OCI-LY3 (cell line): ENCODE results near the gene SMIM14.
"Not testable (repeated sequence)": the region's sequence is repeated elsewhere in the genome, so short reads cannot be mapped to it uniquely, and the experiment has no call there.

Experiments used
- H2AFZ ChIP-seq: fragments of 200-600, 300-600 bp; shearing (Covaris generic); 2 replicates; pipeline ENCODE4 v1.6.0; 2014; ENCODE audit warnings: antibody characterized with exemption, low read depth, low read length
- H3K27ac ChIP-seq: fragments of 200-600, 300-600 bp; sonication (generic); 2 replicates; pipeline ENCODE4 v1.5.1; 2014; ENCODE audit warnings: mild to moderate bottlenecking, low read length, moderate library complexity, mixed read lengths
- H3K27me3 ChIP-seq: fragments of 200-600, 300-600 bp; sonication (generic); 2 replicates; pipeline ENCODE4 v1.6.1; 2014; ENCODE audit warnings: low read depth, low read length, mixed read lengths
- H3K36me3 ChIP-seq: fragments of 200-600, 300-600 bp; sonication (generic); replicated peaks from 2 replicates; pipeline ENCODE3; 2014; ENCODE audit warnings: low read depth, low read length, mixed read lengths
- H3K4me1 ChIP-seq: fragments of 300-600, 200-600 bp; sonication (generic); 2 replicates; pipeline ENCODE4 v1.6.1; 2014; ENCODE audit warnings: low read length, mixed read lengths
- H3K4me2 ChIP-seq: fragments of 200-600, 300-600 bp; sonication (generic); 2 replicates; pipeline ENCODE4 v1.6.1; 2014; ENCODE audit warnings: low read length, mixed read lengths
- H3K4me3 ChIP-seq: fragments of 300-600, 200-600 bp; sonication (generic); 2 replicates; pipeline ENCODE4 v1.5.1; 2014; ENCODE audit warnings: antibody characterized with exemption, mild to moderate bottlenecking, low read length, moderate library complexity
- H3K79me2 ChIP-seq: fragments of 300-600, 200-600 bp; shearing (Covaris generic); 2 replicates; pipeline ENCODE4 v1.6.1; 2014; ENCODE audit warnings: mild to moderate bottlenecking, low read length, mixed read lengths
- H3K9ac ChIP-seq: fragments of 300-600, 200-600 bp; shearing (Covaris generic); 2 replicates; pipeline ENCODE4 v1.6.0; 2014; ENCODE audit warnings: mild to moderate bottlenecking, low read length, moderate library complexity
- H3K9me3 ChIP-seq: fragments of 200-600, 300-600 bp; shearing (Covaris generic); 2 replicates; pipeline ENCODE4 v1.6.1; 2014; ENCODE audit warnings: low read length, mixed read lengths; ENCODE audit not compliant: insufficient read depth
- H4K20me1 ChIP-seq: fragments of 200-600, 300-600 bp; sonication (generic); 2 replicates; pipeline ENCODE4 v1.6.1; 2016; ENCODE audit warnings: low read length, mixed read lengths; ENCODE audit not compliant: insufficient read depth
- EZH2phosphoT487 ChIP-seq: fragments of 200-600 bp; shearing (Covaris generic); IDR thresholded peaks from 2 replicates; pipeline ENCODE4 v1.6.1; 2018; ENCODE audit warnings: antibody characterized with exemption, mixed run types, low read depth
- TF ChIP-seq, protein P1 (sequence below): fragments of 200-600, 300-600 bp; sonication (generic); IDR thresholded peaks from 2 replicates; pipeline ENCODE4 v1.5.1; 2014; ENCODE audit warnings: antibody characterized with exemption, low read length, low read depth

The SMIM14 gene

DNA sequence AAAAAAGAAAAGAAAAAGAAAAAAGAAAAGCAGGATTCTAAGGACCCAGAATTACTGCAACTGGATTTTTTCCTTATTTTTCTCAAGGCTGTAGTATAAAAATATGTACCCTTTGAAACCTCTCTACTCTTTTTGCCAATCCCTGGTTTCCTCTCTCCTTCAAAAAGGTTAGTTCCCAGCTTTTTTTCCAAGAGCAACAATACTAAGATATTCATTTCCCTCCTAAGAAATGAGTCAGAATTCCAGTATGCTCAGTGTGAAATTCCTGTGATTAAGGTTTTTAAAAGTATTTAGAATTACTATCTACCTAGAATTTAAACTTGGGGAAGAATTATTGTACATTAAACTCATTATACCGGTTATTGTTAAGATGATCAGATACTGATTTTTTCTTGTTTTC is 22.0 kb downstream of the SMIM14 start:
- TF ChIP-seq EZH2phosphoT487: no peak
- TF ChIP-seq, protein P1, sequence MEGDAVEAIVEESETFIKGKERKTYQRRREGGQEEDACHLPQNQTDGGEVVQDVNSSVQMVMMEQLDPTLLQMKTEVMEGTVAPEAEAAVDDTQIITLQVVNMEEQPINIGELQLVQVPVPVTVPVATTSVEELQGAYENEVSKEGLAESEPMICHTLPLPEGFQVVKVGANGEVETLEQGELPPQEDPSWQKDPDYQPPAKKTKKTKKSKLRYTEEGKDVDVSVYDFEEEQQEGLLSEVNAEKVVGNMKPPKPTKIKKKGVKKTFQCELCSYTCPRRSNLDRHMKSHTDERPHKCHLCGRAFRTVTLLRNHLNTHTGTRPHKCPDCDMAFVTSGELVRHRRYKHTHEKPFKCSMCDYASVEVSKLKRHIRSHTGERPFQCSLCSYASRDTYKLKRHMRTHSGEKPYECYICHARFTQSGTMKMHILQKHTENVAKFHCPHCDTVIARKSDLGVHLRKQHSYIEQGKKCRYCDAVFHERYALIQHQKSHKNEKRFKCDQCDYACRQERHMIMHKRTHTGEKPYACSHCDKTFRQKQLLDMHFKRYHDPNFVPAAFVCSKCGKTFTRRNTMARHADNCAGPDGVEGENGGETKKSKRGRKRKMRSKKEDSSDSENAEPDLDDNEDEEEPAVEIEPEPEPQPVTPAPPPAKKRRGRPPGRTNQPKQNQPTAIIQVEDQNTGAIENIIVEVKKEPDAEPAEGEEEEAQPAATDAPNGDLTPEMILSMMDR: no peak
- Histone ChIP-seq H2AFZ (no peak overlapping the region), H3K9ac (no peak overlapping the region), H3K79me2 (no peaks in the 10 kb centered on the region), H3K27me3 (no peaks in the 10 kb centered on the region), H3K36me3 (no peaks in the 10 kb centered on the region), H3K9me3 (no peaks in the 10 kb centered on the region), H4K20me1 (no peaks in the 10 kb centered on the region), H3K4me2 (no peak overlapping the region), H3K4me1 (peaks cover 49% of the 10 kb centered on the region), H3K27ac (no peak overlapping the region), H3K4me3 (no peak overlapping the region)

DNA sequence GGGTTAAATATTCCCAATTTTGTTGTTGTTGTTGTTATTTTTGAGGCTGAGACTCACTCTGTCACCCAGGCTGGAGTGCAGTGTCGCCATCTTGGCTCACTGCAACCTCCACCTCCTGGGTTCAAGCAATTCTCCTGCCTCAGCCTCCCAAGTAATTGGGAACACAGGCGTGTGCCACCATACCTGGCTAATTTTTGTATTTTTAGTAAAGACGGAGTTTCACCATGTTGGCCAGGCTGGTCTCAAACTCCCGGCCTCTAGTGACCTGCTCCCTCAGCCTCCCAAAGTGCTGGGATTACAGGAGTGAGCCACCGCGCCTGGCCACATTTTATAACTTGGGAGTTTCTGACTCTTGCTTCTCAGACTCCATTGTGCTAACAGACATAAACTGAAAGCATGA is 22.6 kb downstream of the SMIM14 start:
- not testable (repeated sequence) for H3K4me3 ChIP-seq, H3K27ac ChIP-seq, H3K9ac ChIP-seq, H4K20me1 ChIP-seq, H3K4me2 ChIP-seq, H3K79me2 ChIP-seq, H3K27me3 ChIP-seq, H3K9me3 ChIP-seq, H2AFZ ChIP-seq, H3K36me3 ChIP-seq
- peaks cover 50% of the 10 kb centered on the region for H3K4me1 ChIP-seq

GRCh38 chr4:39614487-39615162 is 24.0 kb downstream of the SMIM14 start:
- no peak for TF ChIP-seq EZH2phosphoT487
- TF ChIP-seq, protein P1: no peak
- no peaks in the 10 kb centered on the region for H4K20me1 ChIP-seq

DNA sequence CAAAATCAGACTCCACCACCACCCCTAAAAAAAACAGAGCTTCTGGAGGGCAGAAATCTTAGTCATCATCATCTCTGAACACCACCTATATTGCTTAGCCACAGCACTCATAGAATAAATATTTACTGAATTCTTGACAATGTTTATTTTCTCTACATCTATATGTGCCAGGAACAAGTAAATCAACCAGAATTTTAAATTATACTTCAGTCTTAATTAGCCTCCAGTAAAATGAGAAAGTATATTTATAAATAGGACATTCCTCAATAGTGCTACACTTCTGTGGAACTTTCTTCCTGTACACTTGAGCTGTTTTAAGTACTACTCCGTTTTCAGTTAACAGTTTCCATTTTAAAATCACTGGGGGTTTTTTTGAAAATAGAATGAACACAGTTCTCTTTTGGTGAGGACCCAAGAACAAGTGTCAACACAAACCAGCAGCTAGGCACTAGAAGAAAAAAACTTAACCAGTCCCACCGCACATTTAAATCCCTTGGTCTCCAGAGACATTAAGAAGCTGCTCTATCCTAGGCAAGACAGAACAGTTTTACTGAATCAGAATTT is 25.5 kb downstream of the SMIM14 start:
- Histone ChIP-seq H3K79me2 (no peaks in the 10 kb centered on the region), H4K20me1 (no peaks in the 10 kb centered on the region), H3K4me3 (peak overlapping the region; percentile 38), H3K27ac (peak overlapping the region; percentile 32), H3K27me3 (no peaks in the 10 kb centered on the region), H3K36me3 (no peaks in the 10 kb centered on the region), H3K4me1 (peaks cover 63% of the 10 kb centered on the region), H3K9ac (peak overlapping the region; percentile 12; the same call in 1 of the 2 replicates), H2AFZ (peak overlapping the region; percentile 41; the same call in 1 of the 2 replicates), H3K9me3 (no peaks in the 10 kb centered on the region), H3K4me2 (peak overlapping the region; percentile 70)
- TF ChIP-seq, protein P1: no peak
- no peak for TF ChIP-seq EZH2phosphoT487

More at GRCh38 chr4:39614487-39615162, 24.0 kb downstream of the SMIM14 start:
- Histone ChIP-seq H3K4me2 (no peak overlapping the region), H3K27me3 (no peaks in the 10 kb centered on the region), H3K79me2 (no peaks in the 10 kb centered on the region), H3K9ac (no peak overlapping the region), H2AFZ (no peak overlapping the region), H3K36me3 (no peaks in the 10 kb centered on the region), H3K9me3 (no peaks in the 10 kb centered on the region), H3K4me1 (peaks cover 57% of the 10 kb centered on the region), H3K4me3 (no peak overlapping the region), H3K27ac (no peak overlapping the region)
